ENCODE results near the gene KLHL22.

GRCh38 chr22:20499769-20500168, 4.2 kb upstream of the KLHL22 start:
- TF ChIP-seq CTCF (IDR thresholded peaks at IDR 0.05; ENCODE audit: borderline replicate concordance, extremely low read depth, low read length, poor library complexity, severe bottlenecking) (no peak), EZH2 (IDR thresholded peaks at IDR 0.05; ENCODE audit: borderline replicate concordance, low read depth, low read length, severe bottlenecking) (no peak)

All from DND-41 (cell line).